Measurements from ENCODE around the gene TRIM33. TPM values are rescaled to one million over a fixed set of nuclear protein-coding genes. Genes with fewer than 3 reads are reported as not detected.

The TRIM33 gene
- total and polyA plus RNA-seq, 2 of the 8 experiments (the other 6 are each of a cell fraction or from before 2014, with no cell fraction given): 17.1 to 52.3 TPM

Small RNAs within 50 kb of the gene (small RNA-seq; reads per million reads assigned to genes)
- not detected for gene RF00019 (ENCODE audit: insufficient read depth)

Other genes starting within 250 kb of the TRIM33 start
- gene BCAS2, start 70.4 kb upstream of the TRIM33 start, total RNA-seq (2021; fragmentation: NEBNext Ultra II Directional; extraction: Animal tissue kit (Norgen Biotek cat#: 25700)): 52.2 and 55.7 TPM in 2 replicates
- gene BCAS2, start 70.4 kb upstream of the TRIM33 start, polyA plus RNA-seq (2011; rRNA removed): 11.9 and 18.0 TPM in 2 replicates
- 4.1 and 5.5 TPM in 2 replicates for gene DENND2C, start 158.8 kb upstream of the TRIM33 start, total RNA-seq (2021; fragmentation: NEBNext Ultra II Directional; extraction: Animal tissue kit (Norgen Biotek cat#: 25700))
- 0.96 and 1.8 TPM in 2 replicates for gene DENND2C, start 158.8 kb upstream of the TRIM33 start, polyA plus RNA-seq (2011; rRNA removed)
- not detected in 2 replicates for gene AMPD1, start 184.3 kb upstream of the TRIM33 start, total RNA-seq (2021; fragmentation: NEBNext Ultra II Directional; extraction: Animal tissue kit (Norgen Biotek cat#: 25700))
- not detected in 2 replicates for gene AMPD1, start 184.3 kb upstream of the TRIM33 start, polyA plus RNA-seq (2011; rRNA removed)
- 63.2 and 65.1 TPM in 2 replicates for gene NRAS, start 205.6 kb upstream of the TRIM33 start, total RNA-seq (2021; fragmentation: NEBNext Ultra II Directional; extraction: Animal tissue kit (Norgen Biotek cat#: 25700))
- gene NRAS, start 205.6 kb upstream of the TRIM33 start, polyA plus RNA-seq (2011; rRNA removed): 13.8 and 24.5 TPM in 2 replicates
- gene CSDE1, start 246.8 kb upstream of the TRIM33 start, total RNA-seq (2021; fragmentation: NEBNext Ultra II Directional; extraction: Animal tissue kit (Norgen Biotek cat#: 25700)): 635 and 641 TPM in 2 replicates
- gene CSDE1, start 246.8 kb upstream of the TRIM33 start, polyA plus RNA-seq (2011; rRNA removed): 96.7 and 149 TPM in 2 replicates